Measurements from ENCODE around the gene FADS2.

DNA sequence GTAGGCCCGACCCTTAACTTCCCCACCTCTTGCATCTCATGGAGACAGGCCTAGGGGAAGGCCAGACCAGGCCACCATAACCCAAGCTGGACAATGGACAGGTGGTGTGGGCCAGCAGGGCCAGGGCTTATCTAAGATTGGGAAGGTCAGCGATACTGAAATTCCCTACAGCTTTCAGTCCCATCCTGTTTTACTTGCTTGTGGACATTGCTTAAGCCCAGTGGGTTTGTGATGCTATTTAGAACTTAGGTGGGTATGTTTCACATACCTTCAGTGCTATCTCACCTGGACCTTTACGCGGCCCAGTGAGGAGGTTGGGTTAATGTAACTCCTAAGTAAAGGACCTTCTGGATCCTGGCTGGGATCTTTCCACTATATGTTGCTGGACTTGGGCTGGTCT is 1.7 kb downstream of the FADS2 start:
- TF ChIP-seq CTCF (IDR thresholded peaks at IDR 0.05) (no peak), POLR2A (IDR thresholded peaks at IDR 0.05) (no peak)
